GM20431 (cell line): ENCODE results near the gene PGAM1.
"Not testable (repeated sequence)": the region's sequence is repeated elsewhere in the genome, so short reads cannot be mapped to it uniquely, and the experiment has no call there.

Experiments used
- in situ Hi-C: fragments of 300-500 bp; cut with MseI, MboI; formaldehyde crosslinking; loops from one replicate; pipeline ENCODE4 v1.15.0; 2020; ENCODE audit warnings: low sequenced_read_pairs; ENCODE audit not compliant: unreplicated experiment

Gene PGAM1

GRCh38 chr10:97407211-97407951, 18.6 kb upstream of the PGAM1 start:
- in situ Hi-C loops = no loop called here

- in situ Hi-C loops = no loop called here
Observed at GRCh38 chr10:97407952-97408248, 18.1 kb upstream of the PGAM1 start.

GRCh38 chr10:97408496-97408992, 17.4 kb upstream of the PGAM1 start:
- in situ Hi-C loops = no loop called here

- in situ Hi-C loops = no loop called here
Observed at GRCh38 chr10:97411406-97411805, 14.6 kb upstream of the PGAM1 start.

GRCh38 chr10:97412891-97413304, 13.1 kb upstream of the PGAM1 start:
- in situ Hi-C loops = no loop called here

- in situ Hi-C loops = no loop called here
Observed at GRCh38 chr10:97416565-97416964, 9.4 kb upstream of the PGAM1 start.

GRCh38 chr10:97423757-97424098, 2.3 kb upstream of the PGAM1 start:
- in situ Hi-C loops = not testable (repeated sequence)

GRCh38 chr10:97426776-97427570, 982 bp downstream of the PGAM1 start:
- in situ Hi-C loops = no loop called here

- in situ Hi-C loops = no loop called here
Observed at GRCh38 chr10:97427571-97428179, 1.7 kb downstream of the PGAM1 start.

- in situ Hi-C loops = no loop called here
Observed at GRCh38 chr10:97428572-97428981, 2.6 kb downstream of the PGAM1 start.

GRCh38 chr10:97434055-97434454, 8.1 kb downstream of the PGAM1 start:
- in situ Hi-C loops = no loop called here

- in situ Hi-C loops = no loop called here
Observed at GRCh38 chr10:97434557-97434956, 8.6 kb downstream of the PGAM1 start.

GRCh38 chr10:97435211-97435610, 9.2 kb downstream of the PGAM1 start:
- in situ Hi-C loops = no loop called here

GRCh38 chr10:97442277-97442676, 16.3 kb downstream of the PGAM1 start:
- in situ Hi-C loops = no loop called here

- in situ Hi-C loops = no loop called here
Observed at GRCh38 chr10:97444212-97444611, 18.2 kb downstream of the PGAM1 start.

GRCh38 chr10:97445357-97445721, 19.3 kb downstream of the PGAM1 start:
- in situ Hi-C loops = no loop called here

GRCh38 chr10:97445722-97446639, 20.0 kb downstream of the PGAM1 start, which contains the start of the genes EXOSC1 and ZDHHC16:
Gene EXOSC1 (minus strand): TSS chr10:97446006. CDS start chr10:97445985, 21 bp downstream.
Gene ZDHHC16 (plus strand): TSS chr10:97446175. CDS start chr10:97451676, 5,501 bp downstream.
- in situ Hi-C loops = no loop called here

GRCh38 chr10:97450828-97451227, 24.8 kb downstream of the PGAM1 start:
- in situ Hi-C loops = no loop called here

- in situ Hi-C loops = no loop called here
Observed at GRCh38 chr10:97451605-97452004, 25.6 kb downstream of the PGAM1 start.

GRCh38 chr10:97452352-97452751, 26.4 kb downstream of the PGAM1 start:
- in situ Hi-C loops = no loop called here
